Omental fat pad (tissue), 4 donors: ENCODE measurements around the gene KLHL25. TPM values are rescaled to one million over a fixed set of nuclear protein-coding genes. Genes with fewer than 3 reads are reported as not detected.

ENCODE experiments used
- ATAC-seq: fragments of 150-250 bp; one replicate; pipeline ENCODE4 v1.9.1; 2016; ENCODE audit warnings: mild to moderate bottlenecking, moderate library complexity; ENCODE audit not compliant: low FRiP score
- DNase-seq: peaks from one replicate; pipeline ENCODE4 v3.0.0-alpha.2; 2019; ENCODE audit warnings: low spot score
- CTCF ChIP-seq, 3 donors: fragments of 450-650 bp; IDR thresholded peaks; one replicate each; pipeline ENCODE4 v1.5.1; 2016 to 2017; ENCODE audit warnings: antibody characterized with exemption in 3 of 3, mild to moderate bottlenecking in 3 of 3, moderate library complexity in 2 of 3
- small RNA-seq: library from RNA; depleted of rRNA; stranded (forward); fragments of <200 nt; gene quantifications from one replicate; pipeline ENCODE3, GENCODE V24; 2016
- total RNA-seq, 4 donors: library from RNA; depleted of rRNA; stranded (reverse); fragments of >200 nt; gene quantifications; one replicate each; pipeline ENCODE4 v1.1.0, GENCODE V29; 2016

The KLHL25 gene
- total RNA-seq, 4 donors from 2014 or later = 12.0 to 45.8 (median 22.3) TPM

DNA sequence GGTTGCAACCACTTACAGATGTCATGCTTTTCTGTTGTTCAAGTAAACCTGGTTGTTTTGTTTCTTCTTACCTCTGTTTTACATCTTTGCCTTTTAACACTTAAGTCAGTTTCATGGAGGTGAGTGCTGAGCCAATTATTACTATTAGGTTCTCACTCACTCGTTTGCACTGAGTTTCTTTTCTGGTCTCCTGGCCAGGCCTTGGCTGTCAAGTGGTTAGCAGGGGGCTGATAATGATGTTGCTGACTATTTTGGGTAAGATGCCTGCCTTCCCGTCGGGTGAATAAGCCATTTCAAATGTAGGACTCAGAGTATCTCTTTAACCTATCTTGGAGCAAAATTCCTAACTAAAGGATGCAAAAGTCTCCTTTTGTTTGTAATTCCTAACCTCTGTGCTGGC, 78.5 kb downstream of the KLHL25 start:
- no peak for DNase-seq
- TF ChIP-seq CTCF (IDR thresholded peaks at IDR 0.05) = no peak
- no peak for ATAC-seq

DNA sequence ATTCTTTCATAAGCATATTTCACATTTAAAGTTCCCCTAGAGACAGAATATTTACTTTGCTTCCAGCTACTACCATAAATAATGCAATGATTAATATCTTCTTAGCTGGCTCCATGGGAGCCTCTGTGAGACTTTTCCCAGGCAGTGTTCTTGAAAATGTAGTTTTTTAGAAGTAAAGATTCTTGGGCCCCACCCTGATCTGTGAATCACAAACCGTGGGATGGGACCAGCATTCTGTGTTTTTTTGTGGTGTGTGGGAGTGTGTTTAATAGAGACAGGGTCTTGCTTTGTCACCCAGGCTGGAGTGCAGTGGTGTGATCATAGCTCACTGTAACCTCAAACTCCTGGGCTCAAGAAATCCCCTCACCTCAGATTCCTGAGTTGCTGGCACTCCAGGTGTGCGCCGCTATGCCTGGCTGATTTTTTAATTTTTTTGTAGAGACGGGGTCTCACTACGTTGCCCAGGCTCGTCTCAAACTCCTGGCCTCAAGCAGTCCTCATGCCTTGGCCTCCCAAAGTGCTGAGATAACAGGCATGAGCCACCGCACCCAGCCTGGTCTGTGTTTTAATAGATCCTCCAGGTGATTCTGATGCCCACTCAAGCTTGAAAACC, 83.0 kb downstream of the KLHL25 start:
- DNase-seq (no peak), ATAC-seq (peak; percentile 27)
- TF ChIP-seq CTCF (IDR thresholded peaks at IDR 0.05) = no peak

GRCh38 chr15:85710340-85710842, 84.3 kb downstream of the KLHL25 start:
- ATAC-seq (no peak), DNase-seq (no peak)
- no peak for TF ChIP-seq CTCF (IDR thresholded peaks at IDR 0.05)

Small RNA genes lying within 50 kb of the gene (small RNA-seq; reads per million reads assigned to genes)
- not detected for gene AC021739.1
- gene MIR1276 = 0.52 reads per million
- not detected for gene MIR548AP
- not detected for gene RNU6-231P
